Measurements from ENCODE around the gene RFX3.

RFX3 gene

GRCh38 chr9:3435732-3436131 is 90.1 kb downstream of the RFX3 start:
- Histone ChIP-seq H3K36me3 (replicated peaks in 1 of 2; ENCODE audit: control insufficient read depth in 2 of 2, insufficient read depth in 2 of 2, low read length in 2 of 2) (peaks cover 0 to 39% of the 10 kb centered on the region in 2 donors), H3K27me3 (ENCODE audit: control insufficient read depth in 3 of 3, insufficient read depth in 3 of 3, low read depth in 1 of 3, low read length in 3 of 3) (no peaks in the 10 kb centered on the region), H3K27ac (replicated peaks; ENCODE audit: low read length) (no peak overlapping the region), H3K4me2 (ENCODE audit: insufficient read depth, low read length, poor library complexity, severe bottlenecking) (no peak overlapping the region), H3K9ac (ENCODE audit: low read depth, low read length, poor library complexity) (no peak overlapping the region), H3K4me3 (ENCODE audit: low read length in 2 of 2) (no peak overlapping the region), H2BK12ac (ENCODE audit: low read length) (no peak overlapping the region), H2AFZ (ENCODE audit: low read length) (no peak overlapping the region), H2AK5ac (ENCODE audit: low read depth, low read length) (no peak overlapping the region), H3K23ac (ENCODE audit: low read depth, low read length, poor library complexity) (no peak overlapping the region), H4K8ac (ENCODE audit: low read depth, low read length) (no peak overlapping the region), H3K18ac (ENCODE audit: low read length) (no peak overlapping the region), H2BK120ac (ENCODE audit: low read depth, low read length) (no peak overlapping the region), H3K9me3 (replicated peaks in 1 of 2; ENCODE audit: control insufficient read depth in 2 of 2, insufficient read depth in 1 of 2, low read depth in 1 of 2, low read length in 2 of 2) (peaks cover 0 to 10% of the 10 kb centered on the region in 2 donors), H2BK15ac (ENCODE audit: low read length) (no peak overlapping the region), H3K79me1 (ENCODE audit: low read depth, low read length) (no peaks in the 10 kb centered on the region), H3K4ac (ENCODE audit: low read length) (no peak overlapping the region), H3K4me1 (ENCODE audit: control insufficient read depth in 2 of 2, insufficient read depth in 1 of 2, low read depth in 1 of 2, low read length in 2 of 2) (no peaks in the 10 kb centered on the region), H4K91ac (ENCODE audit: low read depth, low read length, poor library complexity) (no peak overlapping the region), H2BK5ac (ENCODE audit: low read length) (no peak overlapping the region), H3K14ac (ENCODE audit: low read length) (no peak overlapping the region)
- no peak for DNase-seq (ENCODE audit: low spot score)
- WGBS, 2 donors (ENCODE audit: extremely low coverage in 2 of 2, insufficient read length in 2 of 2, insufficient replicate concordance in 1 of 2) = no CpG with 5 or more reads among the region's 1 CpG

- H3K9ac ChIP-seq (ENCODE audit: low read depth, low read length, poor library complexity) = no peak overlapping the region
- no peak overlapping the region for H3K14ac ChIP-seq (ENCODE audit: low read length)
- H4K91ac ChIP-seq (ENCODE audit: low read depth, low read length, poor library complexity) = no peak overlapping the region
- peaks cover 0 to 10% of the 10 kb centered on the region in 2 donors for H3K9me3 ChIP-seq (replicated peaks in 1 of 2; ENCODE audit: control insufficient read depth in 2 of 2, insufficient read depth in 1 of 2, low read depth in 1 of 2, low read length in 2 of 2)
- H2BK120ac ChIP-seq (ENCODE audit: low read depth, low read length) = no peak overlapping the region
- no peak overlapping the region for H3K27ac ChIP-seq (replicated peaks; ENCODE audit: low read length)
- H2AK5ac ChIP-seq (ENCODE audit: low read depth, low read length) = no peak overlapping the region
- H3K4me1 ChIP-seq (ENCODE audit: control insufficient read depth in 2 of 2, insufficient read depth in 1 of 2, low read depth in 1 of 2, low read length in 2 of 2) = no peaks in the 10 kb centered on the region
- H2BK12ac ChIP-seq (ENCODE audit: low read length) = no peak overlapping the region
- H3K23ac ChIP-seq (ENCODE audit: low read depth, low read length, poor library complexity) = no peak overlapping the region
- H2AFZ ChIP-seq (ENCODE audit: low read length) = no peak overlapping the region
- H3K36me3 ChIP-seq (replicated peaks in 1 of 2; ENCODE audit: control insufficient read depth in 2 of 2, insufficient read depth in 2 of 2, low read length in 2 of 2) = peaks cover 0 to 39% of the 10 kb centered on the region in 2 donors
- no CpG with 5 or more reads among the region's 1 CpG for WGBS, 2 donors (ENCODE audit: extremely low coverage in 2 of 2, insufficient read length in 2 of 2, insufficient replicate concordance in 1 of 2)
- H2BK5ac ChIP-seq (ENCODE audit: low read length) = no peak overlapping the region
- no peaks in the 10 kb centered on the region for H3K79me1 ChIP-seq (ENCODE audit: low read depth, low read length)
- H3K18ac ChIP-seq (ENCODE audit: low read length) = no peak overlapping the region
- H3K4me2 ChIP-seq (ENCODE audit: insufficient read depth, low read length, poor library complexity, severe bottlenecking) = no peak overlapping the region
- no peak overlapping the region for H2BK15ac ChIP-seq (ENCODE audit: low read length)
- H3K4me3 ChIP-seq (ENCODE audit: low read length in 2 of 2) = no peak overlapping the region
- H3K4ac ChIP-seq (ENCODE audit: low read length) = no peak overlapping the region
- no peak for DNase-seq (ENCODE audit: low spot score)
- H3K27me3 ChIP-seq (ENCODE audit: control insufficient read depth in 3 of 3, insufficient read depth in 3 of 3, low read depth in 1 of 3, low read length in 3 of 3) = no peaks in the 10 kb centered on the region
- H4K8ac ChIP-seq (ENCODE audit: low read depth, low read length) = no peak overlapping the region
These were observed 91.2 kb downstream of the RFX3 start for GRCh38 chr9:3434594-3434993.

- Histone ChIP-seq H3K23ac (ENCODE audit: low read depth, low read length, poor library complexity) (no peak overlapping the region), H3K4me3 (ENCODE audit: low read length in 2 of 2) (no peak overlapping the region), H2BK5ac (ENCODE audit: low read length) (no peak overlapping the region), H3K27ac (replicated peaks; ENCODE audit: low read length) (no peak overlapping the region), H2AK5ac (ENCODE audit: low read depth, low read length) (no peak overlapping the region), H3K4me2 (ENCODE audit: insufficient read depth, low read length, poor library complexity, severe bottlenecking) (no peak overlapping the region), H3K9me3 (replicated peaks in 1 of 2; ENCODE audit: control insufficient read depth in 2 of 2, insufficient read depth in 1 of 2, low read depth in 1 of 2, low read length in 2 of 2) (peaks cover 0 to 10% of the 10 kb centered on the region in 2 donors), H3K18ac (ENCODE audit: low read length) (no peak overlapping the region), H3K36me3 (replicated peaks in 1 of 2; ENCODE audit: control insufficient read depth in 2 of 2, insufficient read depth in 2 of 2, low read length in 2 of 2) (peaks cover 0 to 39% of the 10 kb centered on the region in 2 donors), H3K4me1 (ENCODE audit: control insufficient read depth in 2 of 2, insufficient read depth in 1 of 2, low read depth in 1 of 2, low read length in 2 of 2) (no peaks in the 10 kb centered on the region), H3K4ac (ENCODE audit: low read length) (no peak overlapping the region), H4K91ac (ENCODE audit: low read depth, low read length, poor library complexity) (no peak overlapping the region), H3K27me3 (ENCODE audit: control insufficient read depth in 3 of 3, insufficient read depth in 3 of 3, low read depth in 1 of 3, low read length in 3 of 3) (no peaks in the 10 kb centered on the region), H2BK15ac (ENCODE audit: low read length) (no peak overlapping the region), H2BK120ac (ENCODE audit: low read depth, low read length) (no peak overlapping the region), H3K9ac (ENCODE audit: low read depth, low read length, poor library complexity) (no peak overlapping the region), H4K8ac (ENCODE audit: low read depth, low read length) (no peak overlapping the region), H3K79me1 (ENCODE audit: low read depth, low read length) (no peaks in the 10 kb centered on the region), H2AFZ (ENCODE audit: low read length) (no peak overlapping the region), H2BK12ac (ENCODE audit: low read length) (no peak overlapping the region), H3K14ac (ENCODE audit: low read length) (no peak overlapping the region)
- no peak for DNase-seq (ENCODE audit: low spot score)
- WGBS, 2 donors (ENCODE audit: extremely low coverage in 2 of 2, insufficient read length in 2 of 2, insufficient replicate concordance in 1 of 2) = no CpG with 5 or more reads among the region's 4 CpGs
These were observed 92.0 kb downstream of the RFX3 start for GRCh38 chr9:3433754-3434153.

GRCh38 chr9:3433066-3433465 is 92.7 kb downstream of the RFX3 start:
- no peak for DNase-seq (ENCODE audit: low spot score)
- Histone ChIP-seq H3K14ac (ENCODE audit: low read length) (no peak overlapping the region), H3K4me2 (ENCODE audit: insufficient read depth, low read length, poor library complexity, severe bottlenecking) (no peak overlapping the region), H2AK5ac (ENCODE audit: low read depth, low read length) (no peak overlapping the region), H3K79me1 (ENCODE audit: low read depth, low read length) (no peaks in the 10 kb centered on the region), H3K4ac (ENCODE audit: low read length) (no peak overlapping the region), H2BK15ac (ENCODE audit: low read length) (no peak overlapping the region), H4K8ac (ENCODE audit: low read depth, low read length) (no peak overlapping the region), H3K4me3 (ENCODE audit: low read length in 2 of 2) (no peak overlapping the region), H3K9me3 (replicated peaks in 1 of 2; ENCODE audit: control insufficient read depth in 2 of 2, insufficient read depth in 1 of 2, low read depth in 1 of 2, low read length in 2 of 2) (peaks cover 0 to 10% of the 10 kb centered on the region in 2 donors), H2BK12ac (ENCODE audit: low read length) (no peak overlapping the region), H3K4me1 (ENCODE audit: control insufficient read depth in 2 of 2, insufficient read depth in 1 of 2, low read depth in 1 of 2, low read length in 2 of 2) (no peaks in the 10 kb centered on the region), H3K27ac (replicated peaks; ENCODE audit: low read length) (no peak overlapping the region), H4K91ac (ENCODE audit: low read depth, low read length, poor library complexity) (no peak overlapping the region), H2AFZ (ENCODE audit: low read length) (no peak overlapping the region), H2BK5ac (ENCODE audit: low read length) (no peak overlapping the region), H3K23ac (ENCODE audit: low read depth, low read length, poor library complexity) (no peak overlapping the region), H3K18ac (ENCODE audit: low read length) (no peak overlapping the region), H3K9ac (ENCODE audit: low read depth, low read length, poor library complexity) (no peak overlapping the region), H2BK120ac (ENCODE audit: low read depth, low read length) (no peak overlapping the region), H3K27me3 (ENCODE audit: control insufficient read depth in 3 of 3, insufficient read depth in 3 of 3, low read depth in 1 of 3, low read length in 3 of 3) (no peaks in the 10 kb centered on the region), H3K36me3 (replicated peaks in 1 of 2; ENCODE audit: control insufficient read depth in 2 of 2, insufficient read depth in 2 of 2, low read length in 2 of 2) (peaks cover 0 to 39% of the 10 kb centered on the region in 2 donors)
- WGBS, 2 donors (ENCODE audit: extremely low coverage in 2 of 2, insufficient read length in 2 of 2, insufficient replicate concordance in 1 of 2) = no CpG with 5 or more reads among the region's 4 CpGs
